IgD-negative memory B cell (primary cell): Measurements from ENCODE around the gene NOX5. TPM values are rescaled to one million over a fixed set of nuclear protein-coding genes. Genes with fewer than 3 reads are reported as not detected.
"Not testable (repeated sequence)": the region's sequence is repeated elsewhere in the genome, so short reads cannot be mapped to it uniquely, and the experiment has no call there.

Experiments
- H3K27ac Mint-ChIP-seq, 3 donors: one replicate each; pipeline ENCODE4 v1.8.0; 2020 to 2022; ENCODE audit warnings: mild to moderate bottlenecking in 3 of 3, mixed read lengths in 3 of 3, moderate library complexity in 1 of 3
- H3K27me3 Mint-ChIP-seq: one replicate; pipeline ENCODE4 v1.8.0; 2021; ENCODE audit warnings: mixed read lengths
- H3K36me3 Mint-ChIP-seq: one replicate; pipeline ENCODE4 v1.8.0; 2020; ENCODE audit warnings: mild to moderate bottlenecking, mixed read lengths
- H3K4me1 Mint-ChIP-seq, 3 donors: one replicate each; pipeline ENCODE4 v1.8.0; 2020 to 2022; ENCODE audit warnings: mixed read lengths in 3 of 3, mild to moderate bottlenecking in 1 of 3
- H3K4me3 Mint-ChIP-seq, 4 donors: one replicate each; pipeline ENCODE4 v1.8.0; 2020 to 2022; ENCODE audit warnings: mild to moderate bottlenecking in 4 of 4, mixed read lengths in 4 of 4, moderate library complexity in 3 of 4
- H3K9me3 Mint-ChIP-seq, 3 donors: one replicate each; pipeline ENCODE4 v1.8.0; 2020 to 2021; ENCODE audit warnings: mixed read lengths in 3 of 3, mild to moderate bottlenecking in 1 of 3
- polyA plus RNA-seq: library from polyadenylated mRNA; unstranded; fragments of 300-500 nt; fragmentation: Illumina TruSeq; gene quantifications from one replicate; pipeline ENCODE4 v1.2.3, GENCODE V29; 2021

The NOX5 gene, protein sequence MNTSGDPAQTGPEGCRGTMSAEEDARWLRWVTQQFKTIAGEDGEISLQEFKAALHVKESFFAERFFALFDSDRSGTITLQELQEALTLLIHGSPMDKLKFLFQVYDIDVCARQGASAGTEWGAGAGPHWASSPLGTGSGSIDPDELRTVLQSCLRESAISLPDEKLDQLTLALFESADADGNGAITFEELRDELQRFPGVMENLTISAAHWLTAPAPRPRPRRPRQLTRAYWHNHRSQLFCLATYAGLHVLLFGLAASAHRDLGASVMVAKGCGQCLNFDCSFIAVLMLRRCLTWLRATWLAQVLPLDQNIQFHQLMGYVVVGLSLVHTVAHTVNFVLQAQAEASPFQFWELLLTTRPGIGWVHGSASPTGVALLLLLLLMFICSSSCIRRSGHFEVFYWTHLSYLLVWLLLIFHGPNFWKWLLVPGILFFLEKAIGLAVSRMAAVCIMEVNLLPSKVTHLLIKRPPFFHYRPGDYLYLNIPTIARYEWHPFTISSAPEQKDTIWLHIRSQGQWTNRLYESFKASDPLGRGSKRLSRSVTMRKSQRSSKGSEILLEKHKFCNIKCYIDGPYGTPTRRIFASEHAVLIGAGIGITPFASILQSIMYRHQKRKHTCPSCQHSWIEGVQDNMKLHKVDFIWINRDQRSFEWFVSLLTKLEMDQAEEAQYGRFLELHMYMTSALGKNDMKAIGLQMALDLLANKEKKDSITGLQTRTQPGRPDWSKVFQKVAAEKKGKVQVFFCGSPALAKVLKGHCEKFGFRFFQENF
- not detected for polyA plus RNA-seq

DNA sequence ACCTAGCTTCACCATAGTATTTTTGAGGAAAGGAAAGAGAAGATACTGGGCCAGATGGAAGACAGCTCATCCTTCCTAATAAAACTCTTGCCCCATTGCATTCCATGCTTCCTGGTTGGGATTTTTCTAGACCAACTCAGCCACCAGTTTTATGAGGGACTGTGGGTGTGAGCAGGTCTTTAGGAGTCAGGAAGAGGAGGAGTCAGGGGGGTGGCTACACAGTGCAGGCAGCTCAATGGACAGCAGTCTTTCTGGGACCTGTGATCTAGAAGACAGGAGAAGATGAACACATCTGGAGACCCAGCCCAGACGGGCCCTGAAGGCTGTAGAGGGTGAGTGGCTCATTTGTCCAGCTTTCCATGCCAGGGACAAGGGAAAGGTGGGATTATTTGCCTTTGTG, at the start of gene NOX5:
Gene NOX5, plus strand, starts transcription at position 242 of the 400 bp plus-strand sequence. Its CDS starts 41 bp downstream, at position 283.
- Mint-ChIP-seq H3K4me1 (no peaks in the 10 kb centered on the region), H3K27me3 (peaks cover 5% of the 10 kb centered on the region), H3K27ac (no peak within 1 kb of the TSS), H3K9me3 (peaks cover 2 to 10% (median 7%) of the 10 kb centered on the region in 3 donors), H3K36me3 (peaks cover under 1% of the 10 kb centered on the region), H3K4me3 (no peak within 1 kb of the TSS)

DNA sequence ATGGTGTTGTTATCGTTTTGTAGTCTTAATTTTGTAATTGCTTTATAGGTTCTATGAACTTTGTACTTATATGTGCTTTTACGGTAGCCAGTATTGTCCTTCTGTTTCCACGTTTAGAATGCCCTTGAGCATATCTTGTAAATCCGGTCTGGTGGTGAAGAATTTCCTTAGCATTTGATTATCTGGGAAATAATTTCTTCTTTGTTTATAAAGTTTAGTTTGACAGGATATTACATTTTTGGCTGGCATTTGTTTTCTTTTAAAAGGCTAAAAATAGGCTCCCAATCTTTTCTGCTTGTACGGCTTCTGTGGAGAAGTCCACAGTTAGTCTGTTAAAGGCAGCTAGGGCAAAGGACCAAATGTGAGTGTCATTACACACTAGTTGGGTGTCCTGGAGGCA, 47.5 kb upstream of the NOX5 start:
- H3K4me3 Mint-ChIP-seq: no peak overlapping the region
- H3K36me3 Mint-ChIP-seq: peaks cover 2% of the 10 kb centered on the region
- H3K9me3 Mint-ChIP-seq: peaks cover 9 to 27% (median 11%) of the 10 kb centered on the region in 3 donors
- no peak overlapping the region for H3K27ac Mint-ChIP-seq
- peaks cover 11% of the 10 kb centered on the region for H3K27me3 Mint-ChIP-seq
- peaks cover 0 to 3% (median 2%) of the 10 kb centered on the region in 3 donors for H3K4me1 Mint-ChIP-seq

DNA sequence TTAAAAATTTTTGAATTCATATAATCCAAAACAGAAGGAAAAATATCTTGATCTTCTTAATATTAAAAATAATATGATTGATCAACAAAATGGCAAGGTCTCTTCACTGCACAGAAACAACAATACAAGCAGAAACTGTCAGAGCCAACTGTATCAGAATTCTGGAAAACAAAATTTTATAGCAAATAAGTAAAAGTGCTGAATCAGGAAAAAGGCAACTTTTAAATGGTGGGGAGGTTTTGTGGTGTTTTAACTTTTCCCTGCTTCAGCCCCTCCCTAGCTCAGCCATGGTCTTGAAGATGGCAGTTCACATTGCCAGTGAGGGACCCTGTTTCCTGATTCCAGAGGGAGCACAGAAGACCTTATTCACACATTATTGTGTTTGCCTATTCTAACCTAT, 46.5 kb upstream of the NOX5 start:
- Mint-ChIP-seq H3K27me3 (peaks cover 11% of the 10 kb centered on the region), H3K9me3 (peaks cover 6 to 27% (median 11%) of the 10 kb centered on the region in 3 donors), H3K4me3 (no peak overlapping the region), H3K36me3 (peaks cover 2% of the 10 kb centered on the region), H3K27ac (no peak overlapping the region), H3K4me1 (peaks cover 0 to 2% (median 0%) of the 10 kb centered on the region in 3 donors)

DNA sequence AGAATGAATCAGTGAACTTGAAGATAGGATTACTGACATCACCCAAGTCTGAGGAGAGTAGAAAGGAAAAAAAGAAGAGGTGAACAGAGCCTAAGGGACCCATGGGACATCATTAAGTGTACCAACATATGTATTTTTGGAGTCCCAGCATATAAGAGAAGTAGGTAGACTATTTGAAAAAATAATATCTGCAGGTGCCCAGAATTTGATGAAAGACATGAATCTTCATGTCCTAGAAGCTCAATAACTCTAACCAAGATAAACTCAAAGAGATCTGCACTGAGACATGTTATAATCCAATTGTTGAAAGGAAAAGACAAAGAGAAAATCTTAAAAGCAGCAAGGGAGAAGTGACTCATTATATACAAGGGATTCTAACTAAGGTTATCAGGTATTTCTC, 45.2 kb upstream of the NOX5 start:
- no peak overlapping the region for H3K4me3 Mint-ChIP-seq
- H3K27ac Mint-ChIP-seq: no peak overlapping the region
- H3K9me3 Mint-ChIP-seq: peaks cover 6 to 27% (median 11%) of the 10 kb centered on the region in 3 donors
- H3K27me3 Mint-ChIP-seq: peaks cover 8% of the 10 kb centered on the region
- H3K36me3 Mint-ChIP-seq: no peaks in the 10 kb centered on the region
- H3K4me1 Mint-ChIP-seq: no peaks in the 10 kb centered on the region

DNA sequence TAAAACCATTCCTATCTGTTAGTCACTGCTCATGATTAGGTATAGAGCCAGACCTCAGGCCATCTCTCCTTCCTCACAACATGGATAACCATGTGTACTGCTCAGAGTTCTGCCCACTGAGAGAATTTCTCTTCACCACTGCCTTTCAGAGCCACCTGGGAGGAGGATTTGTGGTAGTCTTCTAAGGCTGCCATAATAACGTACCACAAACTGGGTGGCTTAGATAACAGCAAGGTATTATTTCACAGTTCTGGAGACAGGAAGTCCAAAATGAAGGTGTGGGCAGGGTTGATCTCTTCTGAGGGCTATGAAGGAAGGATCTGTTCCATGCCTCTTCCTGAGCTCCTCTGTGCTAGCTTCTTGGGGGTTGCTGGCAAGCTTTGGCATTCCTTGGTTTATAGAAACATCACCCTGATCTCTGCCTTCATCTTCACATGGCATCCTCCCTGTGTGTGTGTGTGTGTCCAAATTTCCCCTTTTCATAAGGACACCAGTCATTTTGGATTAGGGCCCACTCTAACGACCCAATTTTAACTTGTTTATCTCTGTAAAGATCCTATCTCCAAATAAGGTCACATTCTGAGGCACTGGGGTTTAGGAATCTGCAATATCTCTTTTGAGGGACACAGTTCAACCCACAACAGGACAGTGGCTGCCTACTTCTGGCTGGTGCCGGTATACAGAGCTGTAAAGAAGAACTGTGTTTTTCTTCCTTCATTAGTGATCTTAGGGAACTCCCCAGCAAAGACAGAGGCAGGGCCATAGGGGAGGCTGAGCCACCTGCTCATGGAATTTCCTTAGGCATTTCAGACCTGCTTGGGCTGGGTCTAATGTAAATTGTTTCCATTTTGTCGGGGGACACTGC, 42.1 kb upstream of the NOX5 start:
- H3K27me3 Mint-ChIP-seq: peaks cover 7% of the 10 kb centered on the region
- H3K9me3 Mint-ChIP-seq: peaks cover 3 to 27% (median 16%) of the 10 kb centered on the region in 3 donors
- H3K4me1 Mint-ChIP-seq: no peaks in the 10 kb centered on the region
- H3K27ac Mint-ChIP-seq: no peak overlapping the region
- H3K36me3 Mint-ChIP-seq: no peaks in the 10 kb centered on the region
- H3K4me3 Mint-ChIP-seq: no peak overlapping the region

DNA sequence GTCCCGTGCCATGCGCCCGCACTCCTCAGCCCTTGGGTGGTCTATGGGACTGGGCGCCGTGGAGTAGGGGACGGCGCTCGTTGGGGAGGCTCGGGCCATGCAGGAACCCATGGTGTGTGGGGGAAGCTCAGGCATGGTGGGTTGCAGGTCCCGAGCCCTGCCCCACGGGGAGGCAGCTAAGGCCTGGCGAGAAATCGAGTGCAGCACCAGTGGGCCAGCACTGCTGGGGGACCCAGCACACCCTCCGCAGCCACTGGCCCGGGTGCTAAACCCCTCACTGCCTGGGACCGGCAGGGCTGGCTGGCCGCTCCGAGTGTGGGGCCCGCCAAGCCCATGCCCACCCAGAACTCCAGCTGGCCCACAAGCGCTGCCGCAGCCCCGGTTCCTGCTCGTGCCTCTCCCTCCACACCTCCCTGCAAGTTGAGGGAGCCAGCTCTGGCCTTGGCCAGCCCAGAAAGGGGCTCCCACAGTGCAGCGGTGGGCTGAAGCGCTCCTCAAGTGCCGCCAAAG, 38.8 kb upstream of the NOX5 start:
- not testable (repeated sequence) for H3K27ac Mint-ChIP-seq, H3K4me3 Mint-ChIP-seq, H3K36me3 Mint-ChIP-seq, H3K4me1 Mint-ChIP-seq, H3K27me3 Mint-ChIP-seq
- peaks cover 3 to 10% (median 8%) of the 10 kb centered on the region in 3 donors for H3K9me3 Mint-ChIP-seq

DNA sequence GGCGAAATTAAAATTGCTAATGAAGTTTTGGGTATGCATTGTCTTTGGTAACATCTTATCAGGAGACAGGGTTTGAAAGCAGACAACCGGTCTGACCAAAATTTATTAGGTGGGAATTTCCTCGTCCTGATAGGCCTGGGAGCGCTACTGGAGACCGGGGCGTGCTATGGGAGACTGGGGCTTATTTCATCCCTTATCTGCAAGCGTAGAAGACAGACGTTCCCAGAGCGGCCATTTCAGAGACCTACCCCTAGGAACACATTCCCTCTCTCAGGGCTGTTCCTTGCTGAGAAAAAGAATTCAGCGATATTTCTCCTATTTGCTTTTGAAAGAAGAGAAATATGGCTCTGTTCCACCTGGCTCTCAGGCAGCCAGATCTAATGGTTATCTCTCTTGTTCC, 37.1 kb upstream of the NOX5 start:
- not testable (repeated sequence) for H3K27me3 Mint-ChIP-seq, H3K4me1 Mint-ChIP-seq, H3K36me3 Mint-ChIP-seq, H3K27ac Mint-ChIP-seq
- H3K9me3 Mint-ChIP-seq: peaks cover 3 to 10% (median 8%) of the 10 kb centered on the region in 3 donors
- H3K4me3 Mint-ChIP-seq: peak overlapping the region in 1 of 4 donors; percentile 29

DNA sequence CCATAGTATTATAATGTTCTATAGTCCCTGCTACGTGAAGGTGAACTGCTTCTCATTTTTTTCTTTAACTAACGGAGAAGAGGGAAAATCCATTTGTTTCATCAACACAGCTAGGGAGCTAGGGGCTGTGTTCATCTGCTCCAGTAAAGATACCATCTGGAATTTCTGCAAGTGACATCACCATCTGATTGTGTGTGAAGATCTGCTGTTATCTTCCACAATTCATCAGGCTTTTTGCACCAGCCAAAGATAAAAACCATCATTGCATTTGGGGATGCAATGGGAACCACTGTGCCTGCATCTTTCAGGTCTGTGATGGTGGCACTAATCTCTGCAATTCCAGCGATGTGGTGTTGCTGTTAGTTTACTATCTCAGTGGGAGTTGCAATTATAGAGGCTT, 35.5 kb upstream of the NOX5 start:
- H3K36me3 Mint-ChIP-seq: peaks cover 2% of the 10 kb centered on the region
- H3K4me1 Mint-ChIP-seq: no peaks in the 10 kb centered on the region
- no peak overlapping the region for H3K27ac Mint-ChIP-seq
- peaks cover 2% of the 10 kb centered on the region for H3K27me3 Mint-ChIP-seq
- H3K4me3 Mint-ChIP-seq: no peak overlapping the region
- peaks cover 3 to 10% (median 8%) of the 10 kb centered on the region in 3 donors for H3K9me3 Mint-ChIP-seq

DNA sequence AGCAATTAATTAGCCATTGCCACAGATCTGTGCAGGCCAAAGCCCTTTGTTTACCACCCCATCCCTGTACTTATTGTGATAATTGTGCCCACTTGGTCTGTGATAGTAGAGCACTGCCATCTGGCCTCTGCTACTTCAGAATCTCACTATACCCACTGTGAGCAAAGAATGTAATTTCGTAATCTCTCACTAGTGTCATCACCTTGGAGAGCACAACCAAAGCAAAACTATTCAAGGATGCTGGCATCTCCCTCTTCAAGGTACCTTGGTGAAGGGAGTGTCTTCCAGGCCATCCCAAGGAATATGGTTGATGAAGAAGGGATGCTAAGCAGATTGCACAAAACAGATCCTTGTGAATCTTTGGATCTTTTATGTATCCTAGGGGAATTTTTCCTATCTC, 34.7 kb upstream of the NOX5 start:
- Mint-ChIP-seq H3K27ac (no peak overlapping the region), H3K9me3 (peaks cover 3 to 10% (median 6%) of the 10 kb centered on the region in 3 donors), H3K4me3 (no peak overlapping the region), H3K36me3 (peaks cover 2% of the 10 kb centered on the region), H3K27me3 (peaks cover 2% of the 10 kb centered on the region), H3K4me1 (no peaks in the 10 kb centered on the region)

DNA sequence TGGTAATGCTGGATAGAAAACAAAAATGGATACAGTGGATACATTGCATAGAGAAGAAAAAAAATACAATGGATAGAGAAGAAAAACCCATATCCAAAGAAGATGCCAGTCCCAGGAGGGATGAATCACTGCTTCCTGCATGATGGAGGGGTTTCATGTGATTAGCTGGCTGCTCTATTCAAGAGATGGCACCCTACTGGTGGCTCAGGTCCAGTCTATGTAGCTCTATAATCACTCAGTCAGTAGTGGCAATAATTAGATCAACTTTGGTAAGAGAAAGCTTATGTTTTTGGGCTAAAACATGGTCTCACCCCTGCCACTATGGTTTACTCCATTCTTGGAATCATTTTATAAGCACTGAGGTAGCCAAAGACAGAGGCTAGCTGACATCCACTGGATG, 33.7 kb upstream of the NOX5 start:
- peaks cover 2% of the 10 kb centered on the region for H3K36me3 Mint-ChIP-seq
- H3K4me3 Mint-ChIP-seq: no peak overlapping the region
- H3K4me1 Mint-ChIP-seq: no peaks in the 10 kb centered on the region
- H3K27ac Mint-ChIP-seq: no peak overlapping the region
- H3K9me3 Mint-ChIP-seq: peaks cover 3 to 10% (median 6%) of the 10 kb centered on the region in 3 donors
- H3K27me3 Mint-ChIP-seq: peaks cover 2% of the 10 kb centered on the region

DNA sequence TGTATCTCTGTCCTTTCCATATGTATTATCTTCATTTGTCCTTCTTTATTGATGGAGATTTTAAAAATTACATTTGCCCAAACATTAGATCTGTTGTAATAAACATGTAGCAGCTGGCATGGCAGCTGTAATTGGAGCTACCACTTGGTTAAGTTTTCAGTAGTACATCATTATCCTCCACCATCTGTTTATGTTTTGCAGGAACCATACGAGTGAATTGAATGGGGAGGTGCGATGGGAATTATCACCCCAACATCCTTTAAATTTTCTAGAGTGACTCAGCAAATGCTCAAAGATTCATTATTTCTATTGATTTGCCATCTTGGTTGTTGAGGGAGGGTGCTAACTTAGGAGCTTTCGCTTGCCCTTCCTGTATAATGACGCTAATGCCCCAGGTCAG, 32.6 kb upstream of the NOX5 start:
- no peak overlapping the region for H3K4me3 Mint-ChIP-seq
- no peak overlapping the region for H3K27ac Mint-ChIP-seq
- peaks cover 3 to 6% (median 3%) of the 10 kb centered on the region in 3 donors for H3K9me3 Mint-ChIP-seq
- no peaks in the 10 kb centered on the region for H3K27me3 Mint-ChIP-seq
- peaks cover 2% of the 10 kb centered on the region for H3K36me3 Mint-ChIP-seq
- no peaks in the 10 kb centered on the region for H3K4me1 Mint-ChIP-seq

DNA sequence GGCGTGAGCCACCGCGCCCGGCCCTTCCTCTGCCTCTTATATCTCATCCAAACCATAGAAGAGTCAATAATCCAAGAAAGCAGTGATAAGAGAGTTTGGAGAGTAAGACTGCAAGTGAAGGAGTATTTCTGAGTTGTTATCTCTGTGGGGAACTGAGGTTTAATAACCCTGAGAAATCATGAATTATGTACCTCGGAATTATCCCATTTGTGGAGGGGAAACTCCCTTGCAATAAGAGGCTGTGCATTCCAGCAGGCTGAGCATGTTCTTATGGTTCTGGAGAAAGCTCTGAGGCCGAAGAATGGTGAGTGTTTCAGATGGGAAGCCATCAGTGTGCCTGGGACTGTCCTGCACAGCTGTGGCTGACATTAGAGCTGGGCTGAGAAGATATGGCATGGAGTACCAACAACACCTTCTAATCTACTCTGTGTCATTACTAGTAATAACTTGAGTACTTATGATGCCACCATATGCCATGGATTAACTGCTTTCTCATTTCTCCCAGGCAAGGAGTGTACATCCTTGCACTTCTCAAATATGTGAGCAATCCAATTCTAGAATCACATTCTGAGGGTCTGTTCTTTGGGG, 31.4 kb upstream of the NOX5 start:
- no peak overlapping the region for H3K27ac Mint-ChIP-seq
- no peaks in the 10 kb centered on the region for H3K36me3 Mint-ChIP-seq
- H3K4me1 Mint-ChIP-seq: no peaks in the 10 kb centered on the region
- H3K9me3 Mint-ChIP-seq: no peaks in the 10 kb centered on the region
- H3K27me3 Mint-ChIP-seq: no peaks in the 10 kb centered on the region
- H3K4me3 Mint-ChIP-seq: no peak overlapping the region

DNA sequence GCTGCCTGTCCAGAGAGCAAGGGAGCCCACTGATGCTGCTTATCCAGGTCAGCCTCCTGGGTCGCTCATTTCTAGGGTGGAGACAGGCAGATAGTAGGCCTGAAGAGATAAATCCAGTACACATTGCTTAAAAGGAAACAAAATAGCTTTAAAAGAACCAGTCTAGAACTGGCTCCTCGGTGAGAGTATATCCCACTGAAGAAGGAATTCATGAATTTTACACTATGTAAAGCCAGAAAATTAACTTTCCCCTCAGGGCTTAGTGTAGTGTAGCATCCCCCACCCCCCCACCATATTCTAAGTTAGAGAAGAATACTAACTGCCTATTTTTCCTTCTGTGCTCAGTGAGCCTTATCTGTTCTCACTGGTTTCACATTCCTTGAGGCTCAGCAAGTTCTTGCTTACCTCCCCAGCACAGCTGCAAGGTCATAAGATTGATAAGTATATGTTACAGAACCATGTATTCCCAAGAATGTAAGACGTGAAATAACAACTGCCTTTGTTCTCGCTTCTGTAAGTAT, 30.5 kb upstream of the NOX5 start:
- Mint-ChIP-seq H3K4me1 (no peaks in the 10 kb centered on the region), H3K4me3 (no peak overlapping the region), H3K9me3 (no peaks in the 10 kb centered on the region), H3K27me3 (peaks cover 4% of the 10 kb centered on the region), H3K36me3 (no peaks in the 10 kb centered on the region), H3K27ac (no peak overlapping the region)

DNA sequence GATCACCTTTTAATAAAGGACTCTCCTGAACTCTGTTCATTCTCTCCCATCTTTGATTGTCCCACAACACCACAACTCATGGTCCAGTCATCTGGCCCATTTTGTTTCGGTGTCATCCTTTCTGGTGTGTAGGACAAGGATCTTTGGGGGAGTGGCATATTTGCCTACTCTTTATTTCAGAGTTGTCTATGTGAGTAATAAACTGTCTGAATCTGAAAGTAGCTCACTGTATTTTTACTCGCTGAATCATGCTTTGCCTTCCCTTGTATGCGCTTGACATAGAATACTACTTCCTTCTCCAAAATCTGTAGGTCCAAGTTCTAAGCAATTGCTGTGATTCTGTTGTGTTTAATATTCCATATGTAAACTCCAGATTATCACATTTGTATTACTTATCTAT, 29.9 kb upstream of the NOX5 start:
- Mint-ChIP-seq H3K9me3 (no peaks in the 10 kb centered on the region), H3K27me3 (peaks cover 4% of the 10 kb centered on the region), H3K4me1 (no peaks in the 10 kb centered on the region)

More for the DNA sequence above, 29.9 kb upstream of the NOX5 start:
- H3K36me3 Mint-ChIP-seq: no peaks in the 10 kb centered on the region
- H3K4me3 Mint-ChIP-seq: no peak overlapping the region
- no peak overlapping the region for H3K27ac Mint-ChIP-seq
